HG02642 (cell line): ENCODE data around the gene GAB2.
"Not testable (repeated sequence)": the region's sequence is repeated elsewhere in the genome, so short reads cannot be mapped to it uniquely, and the experiment has no call there.

ENCODE experiments used
- ATAC-seq: cut with Tn5 transposase; IDR thresholded peaks from one replicate; pipeline ENCODE4 v1.9.1; 2021; ENCODE audit warnings: mild to moderate bottlenecking; ENCODE audit not compliant: unreplicated experiment, poor library complexity

The GAB2 gene

DNA sequence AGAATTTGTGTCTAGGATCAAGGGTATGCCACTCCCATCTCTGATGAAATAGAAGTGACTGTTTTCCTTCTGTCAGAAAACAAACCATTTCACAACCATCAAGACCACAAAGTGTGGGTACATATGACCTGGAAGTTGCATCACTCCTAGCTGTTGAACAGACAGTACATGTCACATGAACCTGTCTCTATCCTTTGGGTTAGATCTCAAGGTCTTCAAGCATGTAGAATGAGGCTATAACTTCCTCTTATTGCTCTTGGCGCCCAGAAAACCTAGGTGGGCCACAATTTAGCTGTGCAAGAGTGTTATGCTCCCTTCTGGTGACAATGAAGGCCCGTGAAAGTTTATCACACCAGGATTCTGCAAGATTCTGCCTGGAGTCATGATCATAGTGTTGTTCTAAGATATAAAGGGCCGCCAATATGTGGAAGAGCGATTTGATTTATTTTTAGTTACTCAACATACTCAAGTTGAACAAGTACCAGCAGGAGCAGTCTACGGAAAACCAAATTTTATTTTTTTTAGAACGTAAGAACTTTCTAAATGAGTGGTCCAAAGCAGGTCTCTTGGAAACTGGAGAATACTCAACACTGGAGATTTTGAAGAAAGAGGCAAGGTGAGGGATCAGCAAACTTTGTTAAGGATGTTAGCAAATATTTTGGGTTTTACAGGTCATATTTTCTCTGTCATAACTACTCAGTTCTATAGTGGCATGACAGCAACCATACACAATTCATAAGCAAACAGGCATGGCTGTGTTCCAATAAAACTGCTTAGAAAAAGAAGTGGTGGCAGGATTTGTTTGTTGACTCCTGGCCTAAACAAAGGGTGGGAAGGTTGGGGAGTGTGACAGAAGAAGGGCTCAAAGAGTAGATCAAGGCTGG, 127.1 kb downstream of the GAB2 start:
- no peak for ATAC-seq

DNA sequence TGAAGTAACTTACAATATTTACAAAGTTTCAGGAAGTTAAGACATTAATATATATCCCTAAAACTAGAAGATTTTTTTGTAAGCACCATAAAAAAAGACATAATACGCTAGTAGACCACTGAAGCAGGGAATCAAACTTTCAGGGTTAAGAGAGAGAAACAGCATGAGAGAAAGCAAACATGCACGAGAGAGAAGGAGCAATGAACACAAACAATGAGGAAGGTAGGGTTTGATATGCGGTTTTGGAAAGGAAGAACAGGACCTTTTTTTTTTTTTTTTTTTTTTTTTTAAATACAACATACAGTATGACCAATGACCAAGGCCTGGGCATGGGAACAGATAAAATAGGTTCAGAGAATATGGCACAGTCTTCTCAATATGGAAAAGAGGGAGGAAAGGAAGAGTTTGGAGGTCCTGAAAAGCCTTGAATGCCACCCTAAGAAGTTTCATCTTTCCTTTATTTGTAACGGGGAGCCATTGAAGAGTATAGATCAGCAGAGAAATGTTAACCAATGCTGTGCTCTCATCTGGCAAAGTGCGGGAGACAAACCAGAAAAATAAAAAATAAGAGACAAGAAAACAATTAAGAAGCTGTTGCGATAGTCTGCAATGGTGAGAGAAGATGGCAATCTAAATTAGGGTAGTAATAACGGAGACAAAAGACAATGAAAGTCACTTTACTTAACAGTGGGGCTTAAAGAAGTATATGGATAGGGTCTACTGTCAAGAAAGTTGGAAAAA, 127.9 kb downstream of the GAB2 start:
- no peak for ATAC-seq

DNA sequence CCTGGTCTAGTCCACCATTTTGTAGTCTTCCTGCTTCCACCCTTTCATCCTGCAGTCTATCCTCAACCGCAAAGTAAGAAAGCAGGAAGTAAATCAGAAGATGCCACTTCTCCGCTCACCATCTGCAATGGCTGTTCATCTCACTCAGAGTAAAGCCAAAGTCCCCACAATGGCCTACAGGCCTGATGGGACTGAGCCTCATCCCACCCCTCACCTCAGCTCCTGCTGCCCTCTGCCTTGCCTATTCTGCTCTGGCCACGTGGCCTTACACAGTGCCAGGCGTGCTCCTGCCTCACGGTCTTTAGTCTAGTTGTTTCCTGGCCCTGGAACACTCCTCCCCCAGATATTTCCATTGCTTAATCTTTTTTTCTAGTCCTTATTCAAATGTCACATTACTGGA, 133.4 kb downstream of the GAB2 start:
- ATAC-seq, result no peak

GRCh38 chr11:78282821-78283220, 134.8 kb downstream of the GAB2 start:
- no peak for ATAC-seq

DNA sequence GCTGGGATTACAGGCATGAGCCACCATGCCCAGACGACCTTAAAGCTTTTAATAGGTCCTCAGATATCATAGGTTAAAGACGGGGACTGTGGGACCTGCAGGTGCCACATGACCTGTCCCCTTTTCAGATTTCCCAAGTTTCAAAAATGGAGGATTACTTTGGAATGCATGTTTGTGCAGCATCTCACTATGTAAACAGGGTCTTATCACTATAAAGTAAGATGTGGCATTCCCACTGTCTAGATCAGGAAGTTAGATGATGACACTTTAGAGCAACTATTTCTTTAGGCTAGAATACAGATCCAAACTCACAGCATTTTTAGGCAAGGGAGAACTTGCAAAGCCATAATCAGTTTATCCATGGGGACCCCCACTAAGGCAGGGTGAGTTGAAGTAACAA, 136.1 kb downstream of the GAB2 start:
- ATAC-seq, result no peak

GRCh38 chr11:78277314-78277994, 140.2 kb downstream of the GAB2 start:
- no peak for ATAC-seq

- ATAC-seq, result no peak
These were observed 141.3 kb downstream of the GAB2 start for GRCh38 chr11:78276311-78276710.

GRCh38 chr11:78274739-78275138, 142.9 kb downstream of the GAB2 start:
- ATAC-seq, result no peak

GRCh38 chr11:78272625-78273269, 144.9 kb downstream of the GAB2 start:
- ATAC-seq, result not testable (repeated sequence)

GRCh38 chr11:78271801-78272200, 145.8 kb downstream of the GAB2 start:
- ATAC-seq, result not testable (repeated sequence)

GRCh38 chr11:78270971-78271370, 146.6 kb downstream of the GAB2 start:
- ATAC-seq, result no peak

DNA sequence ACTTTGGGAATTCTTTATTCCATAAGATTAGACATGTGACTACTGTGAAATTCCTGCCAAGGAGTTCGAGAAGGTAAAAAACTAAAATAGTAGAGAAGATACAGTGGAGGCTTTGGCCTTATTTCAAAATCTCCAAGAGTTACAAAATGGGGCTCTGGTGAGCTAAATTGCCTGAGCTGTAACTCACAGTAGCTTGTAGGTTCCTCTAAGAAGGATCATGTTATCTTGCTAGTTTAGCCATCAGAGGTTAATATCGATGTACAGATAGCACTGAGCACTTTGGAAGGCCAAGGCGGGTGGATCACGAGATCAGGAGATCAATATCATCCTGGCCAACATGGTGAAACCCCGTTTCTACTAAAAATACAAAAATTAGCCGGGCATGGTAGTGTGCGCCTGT, 147.8 kb downstream of the GAB2 start:
- no peak for ATAC-seq

DNA sequence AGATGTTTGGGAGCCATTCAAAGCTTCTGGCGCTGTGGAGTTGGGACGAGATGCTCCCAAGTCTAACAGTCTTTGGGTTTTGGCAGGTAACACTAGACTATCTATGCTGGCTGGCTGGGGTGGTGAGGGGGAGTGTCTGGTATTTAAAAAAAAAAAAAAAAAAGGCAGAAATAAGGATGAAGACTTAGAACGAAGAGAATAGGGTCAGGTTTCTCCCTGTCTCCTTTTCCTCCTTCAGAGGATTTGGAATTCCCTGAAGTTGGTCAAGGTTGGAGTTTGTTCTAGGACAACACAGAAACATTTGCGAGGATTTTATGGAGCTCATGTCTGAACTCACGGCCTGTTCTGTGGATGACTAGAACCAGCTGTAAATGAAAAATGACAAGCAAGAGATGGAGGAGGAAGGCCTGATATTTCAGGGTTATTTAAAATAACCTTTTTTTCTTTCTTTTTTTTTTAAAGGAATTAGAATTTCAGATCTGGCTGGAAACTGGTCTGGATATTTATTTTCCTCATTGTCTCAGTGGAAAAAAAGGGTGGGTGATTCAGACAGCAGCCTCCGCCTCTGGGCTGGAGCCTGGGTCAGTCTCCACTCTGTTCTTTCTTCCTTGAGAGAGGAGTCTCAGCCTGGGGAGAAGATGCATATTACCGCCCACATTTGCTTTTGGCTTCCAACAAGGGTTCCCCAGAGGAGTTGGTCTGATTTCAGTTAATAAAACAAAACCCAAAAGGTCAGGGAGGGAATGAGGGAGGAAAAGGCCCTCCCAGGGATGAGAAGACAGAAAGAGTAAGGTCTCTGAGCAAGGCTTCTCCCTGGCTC, 148.8 kb downstream of the GAB2 start:
- no peak for ATAC-seq

DNA sequence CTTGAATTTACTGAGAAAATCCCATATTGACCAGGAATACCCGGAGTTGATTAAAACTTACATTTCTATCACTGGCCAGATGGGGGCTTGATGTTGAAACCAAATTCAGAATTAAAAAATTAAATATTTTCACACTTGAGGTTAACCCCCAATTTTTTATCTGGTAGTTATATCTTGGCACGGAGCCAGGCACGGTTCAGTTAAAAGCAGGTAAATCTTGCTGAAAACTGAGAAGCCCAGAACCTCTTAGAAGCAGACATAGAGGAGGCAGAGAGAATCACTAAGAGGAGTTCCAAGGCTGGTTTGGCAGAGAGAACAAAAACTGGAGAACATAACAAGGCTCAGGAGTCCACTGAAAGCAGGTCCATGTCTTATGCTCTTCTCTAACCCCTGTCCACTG, 151.2 kb downstream of the GAB2 start:
- ATAC-seq, result no peak

- no peak for ATAC-seq
These were observed 152.3 kb downstream of the GAB2 start for GRCh38 chr11:78265326-78265725.

GRCh38 chr11:78262691-78263090, 154.9 kb downstream of the GAB2 start:
- ATAC-seq, result no peak

- ATAC-seq, result no peak
These were observed 155.4 kb downstream of the GAB2 start for GRCh38 chr11:78262238-78262637.

DNA sequence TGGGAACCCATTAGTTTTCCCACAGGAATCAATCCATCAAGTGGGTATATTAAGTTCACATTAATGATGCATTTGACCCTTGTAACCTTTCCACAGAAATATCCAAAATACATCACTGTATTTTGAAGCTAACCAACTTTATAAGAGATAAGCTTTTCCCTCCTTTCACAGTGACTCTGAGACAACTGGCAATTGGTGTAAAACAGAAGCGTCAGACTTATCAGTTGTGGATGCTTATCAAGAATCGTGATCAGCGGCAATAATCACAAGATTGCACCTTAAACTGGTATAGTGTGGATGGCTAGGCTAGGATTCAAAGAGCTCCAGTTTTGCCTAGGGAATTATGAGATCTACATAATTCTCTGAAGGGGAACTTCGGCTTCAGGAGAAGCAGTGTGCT, 155.8 kb downstream of the GAB2 start:
- ATAC-seq, result no peak

- no peak for ATAC-seq
These were observed 156.3 kb downstream of the GAB2 start for GRCh38 chr11:78261367-78261766.
